Measurements from ENCODE around the gene GRAMD1C. TPM values are rescaled to one million over a fixed set of nuclear protein-coding genes. Genes with fewer than 3 reads are reported as not detected.

The GRAMD1C gene
- total RNA-seq, 2 donors from 2014 or later, result 0.08 to 1.2 TPM

- ATAC-seq, result no peak
- Mint-ChIP-seq H3K4me3 (peak overlapping the region; percentile 87), H3K27me3 (peaks cover 27% of the 10 kb centered on the region), H3K36me3 (ENCODE audit: low read depth) (peaks cover 4% of the 10 kb centered on the region), H3K27ac (peak overlapping the region; percentile 77), H3K4me1 (peaks cover 11% of the 10 kb centered on the region)
- no peaks in the 10 kb centered on the region for H3K9me3 ChIP-seq (ENCODE audit: control insufficient read depth, low read length, poor library complexity, severe bottlenecking)
- no peak for DNase-seq
Observed at GRCh38 chr3:113946831-113947230, 108.2 kb downstream of the GRAMD1C start.

- H3K27me3 Mint-ChIP-seq, result peaks cover 23% of the 10 kb centered on the region
- peaks cover 11% of the 10 kb centered on the region for H3K4me1 Mint-ChIP-seq
- DNase-seq (peak; percentile 70 to 82 (median 77)), ATAC-seq (peak; percentile 93)
- peak within 1 kb of the TSS; percentile 77 for H3K27ac Mint-ChIP-seq
- H3K9me3 ChIP-seq (ENCODE audit: control insufficient read depth, low read length, poor library complexity, severe bottlenecking), result no peaks in the 10 kb centered on the region
- H3K4me3 Mint-ChIP-seq, result peak within 1 kb of the TSS; percentile 87
- H3K36me3 Mint-ChIP-seq (ENCODE audit: low read depth), result peaks cover 4% of the 10 kb centered on the region
Observed at GRCh38 chr3:113947372-113948014, 108.9 kb downstream of the GRAMD1C start, which contains the start of gene ZDHHC23. Gene ZDHHC23, plus strand, starts transcription at chr3:113948013. Its CDS starts 790 bp downstream, at chr3:113948803.

- H3K9me3 ChIP-seq (ENCODE audit: control insufficient read depth, low read length, poor library complexity, severe bottlenecking), result no peaks in the 10 kb centered on the region
- peaks cover 15% of the 10 kb centered on the region for H3K27me3 Mint-ChIP-seq
- ATAC-seq (peak; percentile 40), DNase-seq (no peak)
- H3K4me3 Mint-ChIP-seq, result peak overlapping the region; percentile 83
- peaks cover 16% of the 10 kb centered on the region for H3K4me1 Mint-ChIP-seq
- no peak overlapping the region for H3K27ac Mint-ChIP-seq
- peaks cover 5% of the 10 kb centered on the region for H3K36me3 Mint-ChIP-seq (ENCODE audit: low read depth)
Observed at GRCh38 chr3:113948015-113948917, 109.7 kb downstream of the GRAMD1C start.

GRCh38 chr3:113952921-113953320 is 114.3 kb downstream of the GRAMD1C start:
- Mint-ChIP-seq H3K27me3 (no peaks in the 10 kb centered on the region), H3K4me3 (no peak overlapping the region), H3K27ac (no peak overlapping the region), H3K4me1 (peaks cover 23% of the 10 kb centered on the region), H3K36me3 (ENCODE audit: low read depth) (peaks cover 11% of the 10 kb centered on the region)
- ATAC-seq (no peak), DNase-seq (no peak)
- H3K9me3 ChIP-seq (ENCODE audit: control insufficient read depth, low read length, poor library complexity, severe bottlenecking), result no peaks in the 10 kb centered on the region

- H3K9me3 ChIP-seq (ENCODE audit: control insufficient read depth, low read length, poor library complexity, severe bottlenecking), result no peaks in the 10 kb centered on the region
- Mint-ChIP-seq H3K27me3 (no peaks in the 10 kb centered on the region), H3K4me3 (no peak overlapping the region), H3K4me1 (peaks cover 21% of the 10 kb centered on the region), H3K36me3 (ENCODE audit: low read depth) (peaks cover 11% of the 10 kb centered on the region), H3K27ac (no peak overlapping the region)
- DNase-seq (no peak), ATAC-seq (no peak)
Observed at GRCh38 chr3:113953677-113954076, 115.1 kb downstream of the GRAMD1C start.

GRCh38 chr3:113954091-113954685 is 115.6 kb downstream of the GRAMD1C start:
- no peak for DNase-seq
- Mint-ChIP-seq H3K4me1 (peaks cover 17% of the 10 kb centered on the region), H3K27me3 (no peaks in the 10 kb centered on the region), H3K4me3 (no peak overlapping the region), H3K27ac (no peak overlapping the region), H3K36me3 (ENCODE audit: low read depth) (peaks cover 11% of the 10 kb centered on the region)
- no peaks in the 10 kb centered on the region for H3K9me3 ChIP-seq (ENCODE audit: control insufficient read depth, low read length, poor library complexity, severe bottlenecking)
- no peak for ATAC-seq

GRCh38 chr3:113963879-113964278 is 125.3 kb downstream of the GRAMD1C start:
- Mint-ChIP-seq H3K27me3 (no peaks in the 10 kb centered on the region), H3K36me3 (ENCODE audit: low read depth) (peaks cover 4% of the 10 kb centered on the region), H3K4me1 (peaks cover 4% of the 10 kb centered on the region), H3K27ac (peak overlapping the region; percentile 49), H3K4me3 (no peak overlapping the region)
- no peaks in the 10 kb centered on the region for H3K9me3 ChIP-seq (ENCODE audit: control insufficient read depth, low read length, poor library complexity, severe bottlenecking)
- ATAC-seq (no peak), DNase-seq (no peak)

- Mint-ChIP-seq H3K27me3 (no peaks in the 10 kb centered on the region), H3K27ac (no peak overlapping the region), H3K4me1 (peaks cover 3% of the 10 kb centered on the region), H3K36me3 (ENCODE audit: low read depth) (peaks cover 4% of the 10 kb centered on the region), H3K4me3 (no peak overlapping the region)
- no peaks in the 10 kb centered on the region for H3K9me3 ChIP-seq (ENCODE audit: control insufficient read depth, low read length, poor library complexity, severe bottlenecking)
- DNase-seq (no peak), ATAC-seq (no peak)
Observed at GRCh38 chr3:113966172-113966571, 127.6 kb downstream of the GRAMD1C start.

- ATAC-seq (no peak), DNase-seq (no peak)
- Mint-ChIP-seq H3K4me3 (no peak overlapping the region), H3K4me1 (no peaks in the 10 kb centered on the region), H3K27ac (no peak overlapping the region), H3K27me3 (no peaks in the 10 kb centered on the region), H3K36me3 (ENCODE audit: low read depth) (peaks cover 4% of the 10 kb centered on the region)
- H3K9me3 ChIP-seq (ENCODE audit: control insufficient read depth, low read length, poor library complexity, severe bottlenecking), result peaks cover 3% of the 10 kb centered on the region
Observed at GRCh38 chr3:113968986-113969385, 130.4 kb downstream of the GRAMD1C start.

- H3K9me3 ChIP-seq (ENCODE audit: control insufficient read depth, low read length, poor library complexity, severe bottlenecking), result peaks cover 3% of the 10 kb centered on the region
- Mint-ChIP-seq H3K4me1 (peaks cover 3% of the 10 kb centered on the region), H3K27me3 (no peaks in the 10 kb centered on the region), H3K4me3 (no peak overlapping the region), H3K27ac (no peak overlapping the region), H3K36me3 (ENCODE audit: low read depth) (peaks cover 15% of the 10 kb centered on the region)
- ATAC-seq, result no peak
- no peak for DNase-seq
Observed at GRCh38 chr3:113977822-113978221, 139.2 kb downstream of the GRAMD1C start.

GRCh38 chr3:113979916-113980315 is 141.3 kb downstream of the GRAMD1C start:
- no peak for ATAC-seq
- H3K36me3 Mint-ChIP-seq (ENCODE audit: low read depth), result peaks cover 14% of the 10 kb centered on the region

GRCh38 chr3:113981803-113982202 is 143.2 kb downstream of the GRAMD1C start:
- H3K36me3 Mint-ChIP-seq (ENCODE audit: low read depth), result peaks cover 17% of the 10 kb centered on the region

More at GRCh38 chr3:113979916-113980315, 141.3 kb downstream of the GRAMD1C start:
- no peaks in the 10 kb centered on the region for H3K27me3 Mint-ChIP-seq
- H3K4me3 Mint-ChIP-seq, result no peak overlapping the region
- no peak for DNase-seq
- peak overlapping the region; percentile 1 for H3K27ac Mint-ChIP-seq
- no peaks in the 10 kb centered on the region for H3K9me3 ChIP-seq (ENCODE audit: control insufficient read depth, low read length, poor library complexity, severe bottlenecking)
- H3K4me1 Mint-ChIP-seq, result peaks cover 6% of the 10 kb centered on the region

GRCh38 chr3:113983544-113983943 is 145.0 kb downstream of the GRAMD1C start:
- no peaks in the 10 kb centered on the region for H3K27me3 Mint-ChIP-seq
- no peaks in the 10 kb centered on the region for H3K9me3 ChIP-seq (ENCODE audit: control insufficient read depth, low read length, poor library complexity, severe bottlenecking)
- H3K36me3 Mint-ChIP-seq (ENCODE audit: low read depth), result peaks cover 11% of the 10 kb centered on the region
- ATAC-seq, result no peak
- H3K4me1 Mint-ChIP-seq, result peaks cover 14% of the 10 kb centered on the region
- no peak overlapping the region for H3K4me3 Mint-ChIP-seq
- no peak for DNase-seq
- H3K27ac Mint-ChIP-seq, result no peak overlapping the region

More at GRCh38 chr3:113981803-113982202, 143.2 kb downstream of the GRAMD1C start:
- DNase-seq (no peak), ATAC-seq (no peak)
- Mint-ChIP-seq H3K4me3 (no peak overlapping the region), H3K27ac (no peak overlapping the region), H3K4me1 (peaks cover 14% of the 10 kb centered on the region), H3K27me3 (no peaks in the 10 kb centered on the region)
- no peaks in the 10 kb centered on the region for H3K9me3 ChIP-seq (ENCODE audit: control insufficient read depth, low read length, poor library complexity, severe bottlenecking)

All from T-helper 17 cell (primary cell).